Vagina (tissue), 2 donors: ENCODE results near the gene ONECUT2.

ENCODE experiments used
- POLR2A ChIP-seq, 2 donors: fragments of 450-650 bp; IDR thresholded peaks; one replicate each; pipeline ENCODE4 v1.6.1; 2017; ENCODE audit warnings: antibody characterized with exemption in 2 of 2, mild to moderate bottlenecking in 2 of 2, moderate library complexity in 2 of 2
- POLR2AphosphoS5 ChIP-seq, 2 donors: sonication (generic); formaldehyde crosslinking; IDR thresholded peaks; one replicate each; pipeline ENCODE4 v1.9.0; 2017; ENCODE audit warnings: antibody characterized with exemption in 2 of 2, mild to moderate bottlenecking in 2 of 2, low read depth in 1 of 2; ENCODE audit not compliant: insufficient read depth in 1 of 2

- TF ChIP-seq POLR2AphosphoS5 (IDR thresholded peaks at IDR 0.05; ENCODE audit: insufficient read depth in 1 of 2, low read depth in 1 of 2) (no peak), POLR2A (IDR thresholded peaks at IDR 0.05) (no peak)
These were observed 45.9 kb upstream of the ONECUT2 start for GRCh38 chr18:57389271-57389670.
